GM21529 (cell line): ENCODE measurements around the gene HNF1A.

Experiments used
- ATAC-seq: cut with Tn5 transposase; IDR thresholded peaks from one replicate; pipeline ENCODE4 v1.9.1; 2021; ENCODE audit not compliant: unreplicated experiment

The HNF1A gene

DNA sequence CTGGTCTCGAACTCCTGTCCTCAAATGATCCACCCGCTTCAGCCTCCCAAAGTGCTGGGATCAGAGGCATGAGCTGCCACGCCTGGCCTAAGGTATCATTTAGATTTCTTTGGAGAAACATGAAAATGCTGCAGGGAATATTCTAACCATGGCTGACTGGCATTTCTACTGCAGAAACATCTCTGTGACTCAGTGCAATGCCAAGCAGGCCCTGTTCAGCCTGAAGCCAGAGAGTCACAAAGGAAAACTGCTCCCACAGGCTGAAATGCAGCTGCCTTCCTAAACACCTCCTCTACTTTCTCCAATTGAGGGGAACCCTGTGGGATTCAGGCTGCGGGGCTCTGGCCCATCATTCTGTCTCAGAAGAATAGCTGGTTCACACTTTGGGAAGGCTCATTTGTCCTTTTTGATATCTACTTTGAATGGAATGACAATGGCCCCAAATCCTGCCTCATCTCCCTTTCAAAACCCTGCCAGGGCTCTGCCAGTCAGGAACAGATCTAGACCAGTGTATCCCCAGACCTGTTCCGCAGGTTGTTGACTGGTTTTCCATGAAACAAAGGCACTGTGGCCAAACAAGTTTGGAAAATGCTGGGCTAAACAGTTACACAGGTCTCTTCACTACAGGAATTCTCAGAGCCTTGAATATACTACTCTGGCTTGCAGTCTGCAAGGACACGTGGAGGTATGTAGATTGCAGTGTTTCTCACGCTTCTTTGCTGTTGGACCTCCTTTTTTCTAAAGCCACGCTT is 30.2 kb downstream of the HNF1A start:
- no peak for ATAC-seq

DNA sequence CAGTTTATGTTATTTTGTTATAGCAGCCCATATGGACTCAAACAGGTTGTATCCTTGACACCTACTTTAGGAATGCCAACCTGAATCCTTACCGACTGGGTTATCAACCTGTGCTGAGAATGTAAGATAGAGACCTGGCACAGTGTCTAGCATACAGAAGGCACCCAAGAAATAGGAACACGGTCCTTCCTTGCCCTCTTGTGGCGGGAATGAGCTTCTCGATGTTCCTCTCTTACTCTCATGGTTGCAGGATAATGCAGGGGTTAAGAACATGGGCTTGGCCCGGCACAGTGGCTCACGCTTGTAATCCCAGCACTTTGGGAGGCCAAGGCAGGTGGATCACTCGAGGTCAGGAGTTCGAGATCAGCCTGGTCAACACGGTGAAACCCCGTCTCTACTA is 31.4 kb downstream of the HNF1A start:
- ATAC-seq: no peak

DNA sequence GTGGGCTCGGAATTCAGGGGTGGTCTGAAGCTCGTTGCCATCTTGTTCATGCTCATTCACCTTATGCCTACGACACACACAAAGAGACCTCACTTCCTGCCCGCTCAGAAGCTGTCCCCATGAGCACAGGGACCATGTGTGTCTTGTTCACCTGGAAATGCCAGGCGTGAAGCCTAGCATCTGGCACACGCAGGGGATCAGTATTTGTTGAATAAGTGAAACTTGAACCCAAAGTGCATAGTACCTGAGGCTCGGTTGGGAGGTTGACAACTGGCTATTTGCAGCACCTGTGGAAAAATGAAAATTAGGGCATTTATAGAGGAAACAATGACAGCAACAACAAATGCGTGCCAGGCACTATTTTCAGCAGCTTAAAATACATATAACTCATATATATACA is 32.5 kb downstream of the HNF1A start:
- ATAC-seq: no peak

DNA sequence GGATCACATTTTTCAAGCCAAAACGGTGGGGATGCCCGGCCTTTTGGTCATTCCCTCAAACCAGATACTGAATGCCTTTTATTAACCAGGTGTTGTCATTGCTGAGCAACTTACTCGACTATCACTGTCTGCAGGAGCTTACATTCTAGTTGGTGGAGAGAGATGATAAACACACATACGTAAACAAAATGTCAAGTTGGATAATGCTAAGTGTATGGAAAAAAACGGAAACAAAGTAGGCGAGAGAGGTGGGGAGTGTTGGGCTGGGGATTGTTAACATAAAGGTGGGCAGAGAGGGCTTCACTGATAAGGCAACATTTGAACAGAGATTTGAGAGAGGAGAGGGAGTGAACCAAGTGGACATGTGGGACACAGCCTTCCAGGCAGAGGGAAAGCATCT is 33.5 kb downstream of the HNF1A start:
- no peak for ATAC-seq

GRCh38 chr12:121013715-121014114 is 35.4 kb downstream of the HNF1A start:
- ATAC-seq: no peak

DNA sequence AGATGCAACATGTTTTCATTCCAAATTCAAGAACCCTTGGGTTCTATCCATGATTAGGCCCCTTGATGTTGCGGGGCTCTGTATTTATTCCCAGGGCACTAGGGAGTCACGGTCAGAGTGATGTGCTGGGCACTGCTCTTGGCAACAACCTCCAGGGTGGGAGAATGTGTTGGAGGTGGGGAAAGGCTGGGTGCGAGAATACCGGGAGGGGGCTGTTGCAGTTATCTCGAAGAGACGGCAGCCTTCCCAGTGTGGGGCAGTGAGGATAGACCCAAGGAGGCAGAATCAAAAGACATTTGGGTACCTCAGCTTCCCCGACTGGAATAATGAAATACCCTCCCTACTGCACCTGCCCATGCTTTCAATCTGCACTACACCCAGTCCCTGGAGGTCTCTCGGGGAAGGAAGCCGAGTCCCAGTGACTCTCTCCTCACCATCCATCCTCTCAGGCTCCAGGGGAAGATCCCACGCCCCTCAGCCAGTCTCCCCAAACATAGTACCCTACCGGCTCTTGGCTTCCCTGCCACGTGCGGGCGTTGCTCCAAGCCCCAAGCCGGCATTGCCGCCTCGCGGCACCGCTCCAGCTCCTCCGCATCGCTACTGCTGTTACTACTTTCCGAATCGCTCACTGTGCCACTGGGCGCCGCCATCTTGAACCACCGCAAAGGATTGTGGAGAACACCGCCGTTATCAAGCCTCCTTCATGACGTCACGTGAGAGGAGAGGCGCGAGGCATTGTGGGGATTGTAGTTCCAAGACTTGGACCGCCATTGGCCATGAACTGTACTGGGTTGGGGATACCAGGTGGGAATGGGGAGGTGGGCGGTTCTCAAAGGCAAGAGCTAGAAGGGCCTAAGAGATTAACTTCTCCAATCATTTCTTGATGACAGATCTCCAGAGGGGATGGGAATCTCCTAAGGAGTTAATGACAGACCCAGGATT is 37.8 kb downstream of the HNF1A start, which contains the start of gene C12orf43:
C12orf43 (minus strand) TSS at position 663 of the 942 bp plus-strand sequence; CDS start at position 650, 13 bp downstream.
- peak; percentile 98 for ATAC-seq

DNA sequence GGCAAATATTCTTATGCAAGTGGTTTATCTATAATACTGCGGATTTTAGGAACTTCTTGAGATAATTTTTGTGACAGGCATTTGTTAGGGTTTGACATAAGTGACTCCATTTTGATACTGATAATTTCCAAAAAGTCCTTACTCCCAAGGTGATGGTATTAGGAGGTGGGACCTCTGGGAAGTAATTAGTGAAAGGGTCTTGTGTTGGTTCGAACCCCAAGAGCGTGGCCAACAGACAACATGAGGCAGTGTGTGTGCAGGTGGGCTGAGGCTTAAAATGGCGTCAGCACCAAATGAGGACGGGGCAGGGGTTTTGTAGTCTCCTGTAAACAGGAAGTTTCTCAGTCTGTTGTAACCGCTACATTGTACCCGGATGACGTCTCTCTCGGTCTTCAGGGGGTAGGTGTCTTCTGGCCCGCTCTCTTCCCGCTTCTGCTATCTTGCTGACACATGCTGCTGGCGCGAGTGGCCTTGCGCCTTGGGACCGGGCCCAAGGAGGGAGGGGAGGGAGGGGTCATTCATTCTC is 39.7 kb downstream of the HNF1A start:
- no peak for ATAC-seq

DNA sequence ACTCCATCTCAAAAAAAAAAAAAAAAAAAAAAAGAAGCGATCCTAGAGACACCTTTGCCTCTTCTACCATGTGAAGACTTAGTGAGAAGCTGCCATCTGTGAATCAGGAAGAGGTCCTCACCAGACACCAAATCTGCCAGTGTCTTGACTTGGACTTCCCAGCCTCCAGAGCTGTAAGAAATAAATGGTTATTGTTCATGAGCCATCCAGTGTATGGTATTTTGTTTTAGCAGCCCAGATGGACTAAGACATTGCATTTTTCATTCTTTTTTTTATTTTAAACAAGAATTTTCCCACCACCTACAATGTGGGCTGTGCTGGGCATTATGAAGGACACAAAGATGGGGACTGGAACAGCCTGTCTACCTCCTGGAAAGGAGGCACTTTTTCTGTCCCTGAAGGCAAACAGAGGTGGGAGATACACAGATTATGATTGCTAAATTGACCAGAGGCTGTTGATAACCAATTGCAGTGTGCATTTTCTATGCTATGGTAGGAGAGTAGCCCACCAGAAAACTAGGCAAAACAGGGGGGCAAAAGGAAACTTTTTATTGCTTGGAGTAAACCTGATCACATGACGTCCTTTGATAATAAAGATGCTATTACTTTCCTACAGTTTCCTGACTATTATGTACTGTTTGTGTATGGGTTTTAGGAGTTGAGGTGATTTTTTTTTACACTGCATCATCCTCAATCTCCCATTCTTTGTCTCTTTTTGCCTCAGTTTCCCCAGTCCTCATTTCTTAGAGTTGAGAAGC is 40.7 kb downstream of the HNF1A start:
- ATAC-seq: no peak

GRCh38 chr12:121021754-121022153 is 43.4 kb downstream of the HNF1A start:
- no peak for ATAC-seq

- ATAC-seq: no peak
These were observed 44.4 kb downstream of the HNF1A start for GRCh38 chr12:121022713-121023112.

- no peak for ATAC-seq
These were observed 45.5 kb downstream of the HNF1A start for GRCh38 chr12:121023799-121024198.

DNA sequence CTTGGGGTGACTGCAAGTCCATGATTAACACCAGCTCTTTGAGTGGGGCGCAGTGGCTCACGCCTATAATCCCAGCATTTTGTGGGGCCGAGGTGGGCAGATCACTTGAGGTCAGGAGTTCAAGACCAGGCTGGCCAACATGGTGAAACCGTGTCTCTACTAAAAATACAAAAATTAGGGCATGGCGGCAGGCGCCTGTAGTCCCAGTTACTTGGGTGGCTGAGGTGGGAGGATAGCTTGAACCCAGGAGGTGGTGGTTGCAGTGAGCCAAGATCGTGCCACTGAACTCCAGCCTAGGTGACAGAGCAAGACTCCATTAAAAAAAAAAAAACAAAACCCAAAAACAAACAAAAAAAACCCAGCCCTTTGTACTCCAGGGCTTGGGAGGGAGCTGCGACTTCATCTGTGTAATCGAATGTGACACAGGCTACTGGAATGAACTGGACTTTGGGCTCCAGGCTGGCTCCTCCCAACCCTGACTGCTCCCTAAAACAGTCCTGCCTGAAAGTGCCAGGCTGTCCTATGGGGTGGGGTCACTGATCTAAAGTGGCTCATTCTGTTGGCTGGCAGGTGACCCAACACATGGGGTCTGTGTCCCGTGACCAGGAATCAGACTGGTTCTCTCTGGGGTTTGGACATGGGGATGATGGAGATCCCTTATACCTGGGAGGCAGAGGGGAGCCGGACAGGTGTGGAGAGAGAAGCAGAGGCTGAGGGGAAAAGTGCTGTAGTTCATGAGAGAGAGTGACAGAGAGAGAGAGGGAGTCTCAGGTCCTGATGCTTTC is 47.3 kb downstream of the HNF1A start:
- no peak for ATAC-seq

DNA sequence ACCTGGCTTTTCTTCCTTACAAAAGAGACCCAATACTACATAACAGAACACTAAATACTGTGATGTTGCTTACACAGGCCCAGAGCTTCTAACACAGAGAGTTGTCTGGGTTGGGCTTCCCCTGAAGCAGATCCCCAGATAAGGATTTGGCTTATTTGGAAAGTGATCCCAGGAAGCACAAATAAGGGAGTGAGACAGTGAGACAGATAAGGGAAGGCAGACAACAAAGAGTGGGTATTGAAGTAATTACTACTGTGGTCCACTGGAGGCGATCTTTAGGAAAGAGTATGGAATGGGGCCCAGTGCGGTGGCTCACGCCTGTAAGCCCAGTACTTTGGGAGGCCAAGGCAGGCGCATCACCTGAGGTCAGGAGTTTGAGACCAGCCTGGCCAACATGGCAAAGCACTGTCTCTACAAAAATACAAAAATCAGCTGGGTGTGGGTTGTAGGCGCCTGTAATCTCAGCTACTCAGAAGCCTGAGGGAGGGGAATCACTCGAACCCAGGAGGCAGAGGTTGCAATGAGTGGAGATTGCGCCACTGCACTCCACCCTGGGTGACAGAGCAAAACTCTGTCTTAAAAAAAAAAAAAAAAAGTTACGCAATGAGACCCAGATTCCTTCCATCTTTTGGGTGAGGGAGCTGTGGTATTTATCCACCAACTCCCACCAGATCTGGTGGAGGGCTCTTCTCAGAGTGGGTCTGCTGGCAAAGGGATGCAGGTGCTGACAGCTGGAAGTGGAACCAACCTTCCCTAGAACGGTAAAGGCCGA is 48.1 kb downstream of the HNF1A start:
- ATAC-seq: no peak

DNA sequence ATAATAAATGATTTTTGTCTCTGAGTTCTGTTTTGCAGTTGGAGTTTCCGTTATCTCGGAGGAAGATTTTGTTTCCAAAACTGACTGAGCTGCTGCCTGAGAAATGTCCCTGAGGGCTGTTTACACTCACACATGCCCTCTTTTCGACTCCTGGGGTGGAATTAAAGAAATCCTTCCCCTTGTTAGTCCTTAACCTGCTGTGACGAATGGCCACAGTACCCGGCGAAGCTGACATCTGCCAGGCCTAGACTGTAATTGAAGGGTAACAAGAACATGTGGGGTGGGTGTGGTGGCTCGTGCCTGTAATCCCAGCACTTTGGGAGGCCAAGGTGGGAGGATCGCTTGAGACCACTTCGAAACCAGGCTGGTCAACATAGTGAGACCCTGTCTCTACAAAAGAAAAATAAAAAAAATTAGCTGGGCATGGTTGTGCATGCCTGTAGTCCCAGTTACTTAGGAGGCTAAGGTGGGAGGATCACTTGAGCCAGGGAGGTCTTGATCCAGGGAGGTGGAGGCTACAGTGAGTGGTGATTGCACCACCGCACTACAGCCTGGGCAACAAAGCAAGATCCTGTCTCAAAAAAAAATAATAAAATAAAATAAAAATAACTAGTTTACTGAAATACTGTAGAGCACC is 52.4 kb downstream of the HNF1A start:
- ATAC-seq: no peak

GRCh38 chr12:121033625-121034349 is 55.4 kb downstream of the HNF1A start:
- no peak for ATAC-seq

DNA sequence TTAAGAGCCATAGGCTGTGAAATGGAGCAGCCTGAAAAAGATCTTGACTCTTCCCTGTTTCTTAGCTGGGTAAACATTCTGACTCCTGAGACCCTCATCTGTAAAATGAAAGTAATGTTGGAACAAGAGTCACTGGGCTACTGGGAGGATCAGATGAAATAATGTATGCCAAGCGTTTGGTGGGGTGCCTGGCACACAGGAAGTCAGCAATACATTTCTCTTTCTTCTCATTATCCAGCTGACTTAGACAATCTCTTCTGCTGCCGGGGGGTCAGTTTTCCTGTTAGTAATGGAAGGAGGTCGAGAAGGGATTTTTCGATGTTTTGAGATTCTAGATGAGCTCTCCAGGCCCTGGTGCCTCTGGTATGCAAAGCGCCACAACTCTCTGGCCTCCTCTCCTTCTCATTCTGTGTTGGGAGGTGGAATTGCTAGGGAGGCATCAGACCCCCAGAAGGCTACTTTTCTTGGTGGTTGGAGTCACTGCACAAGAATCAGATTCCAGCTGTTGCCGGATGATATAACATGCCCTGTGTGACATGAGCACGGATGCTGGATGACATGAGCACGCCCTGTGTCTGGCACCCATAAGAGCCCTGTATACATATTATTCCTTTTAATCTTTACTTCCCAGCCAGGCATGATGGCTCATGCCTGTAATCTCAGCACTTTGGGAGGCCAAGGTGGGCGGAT is 56.4 kb downstream of the HNF1A start:
- ATAC-seq: no peak

GRCh38 chr12:121036810-121037326 is 58.5 kb downstream of the HNF1A start:
- ATAC-seq: no peak
